Stimulated activated CD8-positive, alpha-beta memory T cell treated with anti-CD3 and anti-CD28 coated beads, Interleukin-15, amount 100 ng/mL, for 4 hours (primary cell): ENCODE results near the gene CLRN2.
"Not testable (repeated sequence)": the region's sequence is repeated elsewhere in the genome, so short reads cannot be mapped to it uniquely, and the experiment has no call there.

Experiments used
- DNase-seq, 2 donors: peaks; one replicate each; pipeline ENCODE4 v3.0.0-alpha.2; 2020; ENCODE audit warnings: low read depth in 2 of 2

The CLRN2 gene

DNA sequence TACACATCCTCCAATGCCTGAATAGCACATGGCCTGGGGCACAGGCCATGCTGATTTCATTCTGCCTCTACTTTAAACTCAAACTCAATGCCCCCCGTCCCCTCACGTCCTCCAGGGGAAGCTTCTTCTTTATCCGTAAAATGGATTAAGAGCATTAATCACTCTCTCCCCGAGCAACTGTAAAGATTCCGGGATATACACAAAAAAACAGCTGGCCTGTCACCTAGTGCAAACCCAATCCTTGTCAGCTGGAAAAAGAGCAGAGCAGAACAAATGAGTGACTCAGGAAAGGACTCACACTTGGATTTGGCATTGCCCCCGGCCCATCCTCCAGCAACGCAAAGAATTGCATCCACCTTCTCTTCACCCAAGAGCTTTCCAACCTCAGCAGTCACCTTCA is 10.9 kb upstream of the CLRN2 start:
- no peak for DNase-seq

GRCh38 chr4:17510582-17510981 is 4.4 kb upstream of the CLRN2 start:
- DNase-seq = no peak

DNA sequence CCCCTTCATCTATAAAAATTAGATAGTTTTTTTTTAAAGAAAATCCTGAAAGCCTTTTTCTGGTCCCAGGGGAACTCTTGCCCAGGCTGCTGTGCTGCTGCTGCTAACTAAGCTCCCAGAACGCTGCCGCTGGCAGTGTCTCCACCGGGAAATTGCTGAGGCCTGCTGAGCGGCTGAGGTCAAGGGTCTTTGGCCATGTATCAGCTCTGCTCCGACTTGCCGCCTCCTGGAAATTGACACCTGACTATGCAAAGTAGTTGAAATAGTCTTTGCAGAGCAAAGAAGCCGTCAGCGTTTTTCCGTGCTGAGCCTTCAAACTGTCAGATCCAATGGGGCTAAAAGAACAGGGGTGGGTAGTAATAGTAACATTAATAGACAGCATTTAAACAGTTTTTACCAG is 3.9 kb upstream of the CLRN2 start:
- DNase-seq = no peak

DNA sequence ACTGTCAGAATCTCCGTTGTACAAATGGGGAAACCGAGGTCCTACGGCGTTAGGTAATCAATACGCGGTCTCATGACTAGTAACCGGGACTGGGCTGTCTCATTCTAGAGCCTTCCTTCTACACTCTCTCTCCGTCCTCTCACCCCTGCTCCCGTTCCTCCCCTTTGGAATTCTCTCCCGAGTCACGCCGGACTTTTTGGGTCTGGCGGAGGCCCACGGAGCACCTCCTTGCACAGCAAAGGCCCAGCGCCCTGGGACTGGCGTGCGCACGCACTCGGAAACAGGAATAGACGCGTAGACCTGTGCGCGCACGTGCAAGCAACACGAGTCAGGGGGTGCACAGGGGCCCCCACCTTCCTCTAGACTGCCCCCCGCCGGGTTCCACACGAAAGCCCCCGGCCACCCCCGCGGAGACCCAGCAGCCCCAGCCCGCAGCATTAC is 3.4 kb upstream of the CLRN2 start:
- DNase-seq = peak in 1 of 2 donors; percentile 23

GRCh38 chr4:17511950-17512795 is 2.8 kb upstream of the CLRN2 start, which contains the start of gene QDPR:
Gene QDPR (minus strand): TSS chr4:17512090. CDS start chr4:17512054, 36 bp downstream.
- peak; percentile 37 to 49 for DNase-seq

DNA sequence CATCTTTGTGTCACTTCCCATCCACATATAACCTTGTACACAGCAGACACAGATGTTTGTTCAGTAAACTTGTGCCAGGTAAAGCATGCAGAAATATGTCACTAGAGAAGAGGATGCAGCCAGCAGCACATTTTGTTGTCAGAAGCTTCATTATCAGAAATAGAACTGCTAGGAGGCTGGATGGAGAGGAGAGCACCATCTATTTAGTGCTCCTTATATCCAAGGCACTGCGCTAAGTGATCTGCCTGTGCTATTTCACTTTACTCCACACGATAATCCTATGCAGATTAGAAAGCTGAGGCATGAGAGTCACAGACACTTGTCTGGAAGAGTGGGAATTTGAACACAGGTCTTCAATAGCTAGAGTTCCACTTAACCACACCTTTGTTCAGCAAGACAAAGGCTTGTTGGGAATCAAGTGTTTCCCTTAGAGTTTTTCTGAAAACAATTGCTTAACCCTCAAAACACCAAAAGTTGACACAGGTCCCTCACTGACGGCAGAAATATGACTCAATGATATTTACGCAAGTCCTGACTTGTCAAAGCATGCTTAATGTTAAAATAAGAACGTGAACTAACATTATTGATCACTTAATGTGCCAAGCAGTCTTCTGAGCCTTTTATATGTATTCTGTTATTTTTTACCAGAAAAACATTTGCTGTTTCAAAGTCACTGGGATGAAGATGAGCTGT is 1.8 kb upstream of the CLRN2 start:
- DNase-seq = no peak

DNA sequence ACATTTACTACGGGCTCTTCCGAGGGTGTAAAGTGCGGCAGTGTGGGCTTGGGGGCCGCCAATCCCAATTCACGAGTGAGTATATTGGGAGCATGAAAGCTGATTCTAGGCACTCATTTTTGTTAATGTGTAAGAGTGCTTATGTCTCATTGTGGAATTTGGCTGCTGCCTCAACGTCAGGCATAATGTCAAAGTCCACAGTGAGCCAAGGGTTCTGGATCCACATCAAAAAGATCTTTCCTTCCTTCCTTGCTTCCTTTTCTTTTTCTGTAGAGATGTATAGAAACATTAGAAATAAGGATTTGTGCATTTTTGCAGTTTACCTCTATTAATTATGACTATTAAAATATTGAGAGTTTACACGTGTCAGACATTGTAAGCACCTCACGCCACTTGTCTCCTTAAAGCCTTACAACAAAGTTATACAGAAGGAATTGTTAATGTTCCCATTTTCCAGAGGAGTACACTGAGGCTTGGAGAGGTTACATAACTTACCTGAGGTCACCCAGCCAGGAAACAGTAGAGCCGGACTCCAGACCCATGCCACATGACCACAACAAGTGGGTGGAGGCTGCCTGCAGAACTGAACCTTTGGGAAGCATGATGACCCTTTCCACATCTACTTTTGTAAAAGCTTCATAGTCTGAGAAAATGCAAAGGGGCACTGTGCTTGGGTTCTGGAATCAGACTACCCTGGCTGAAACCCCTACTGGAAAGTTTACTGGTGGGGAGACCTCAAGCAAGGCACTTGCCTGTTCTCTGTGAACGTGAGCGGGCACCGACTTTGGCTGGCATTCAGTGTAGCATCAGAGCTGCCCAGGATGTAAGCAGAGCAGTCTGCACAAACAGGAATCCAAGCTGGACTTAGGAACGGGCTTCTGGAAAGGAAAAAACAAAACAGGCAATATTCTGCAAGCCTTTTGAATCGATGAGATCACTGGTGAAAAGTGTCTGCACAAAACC is 761 bp downstream of the CLRN2 start:
- DNase-seq = no peak

- no peak for DNase-seq
Observed at GRCh38 chr4:17516980-17517379, 2.0 kb downstream of the CLRN2 start.

- DNase-seq = no peak
Observed at GRCh38 chr4:17517664-17518063, 2.7 kb downstream of the CLRN2 start.

GRCh38 chr4:17521595-17521994 is 6.6 kb downstream of the CLRN2 start:
- no peak for DNase-seq

GRCh38 chr4:17523662-17524061 is 8.7 kb downstream of the CLRN2 start:
- DNase-seq = no peak

DNA sequence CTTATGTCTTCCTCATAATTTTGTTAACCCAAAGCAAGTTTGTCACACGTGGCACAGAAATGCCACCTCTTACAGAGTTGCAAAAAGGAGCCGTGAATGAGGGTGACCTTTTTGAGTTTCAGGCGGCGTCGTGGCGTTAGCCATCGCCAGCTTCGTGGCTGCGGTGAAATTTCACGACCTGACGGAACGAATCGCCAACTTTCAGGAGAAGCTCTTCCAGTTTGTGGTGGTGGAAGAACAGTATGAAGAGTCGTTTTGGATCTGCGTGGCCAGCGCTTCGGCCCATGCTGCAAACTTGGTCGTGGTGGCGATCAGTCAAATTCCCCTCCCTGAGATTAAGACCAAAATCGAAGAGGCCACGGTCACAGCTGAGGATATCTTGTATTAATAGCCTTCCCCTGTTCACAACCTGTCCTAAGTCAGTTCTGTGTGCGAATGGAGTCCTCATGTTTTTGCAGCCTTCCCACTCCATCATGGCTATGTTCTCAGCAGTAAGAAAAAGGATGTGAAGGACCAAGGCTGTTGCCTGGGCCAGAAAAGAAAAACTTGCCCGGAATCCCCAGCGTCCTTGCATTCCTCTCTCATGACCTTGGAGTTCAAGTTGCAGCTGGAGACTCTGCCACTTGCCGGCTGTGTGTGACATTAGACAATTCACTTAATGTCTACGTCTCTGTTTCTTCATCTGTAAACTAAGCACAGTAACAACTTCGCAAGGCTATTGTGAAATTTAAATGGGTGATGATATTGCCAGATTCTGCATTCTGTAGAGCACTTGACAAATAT is 11.9 kb downstream of the CLRN2 start:
- DNase-seq = no peak

GRCh38 chr4:17528551-17529165 is 13.7 kb downstream of the CLRN2 start:
- no peak for DNase-seq

- DNase-seq = no peak
Observed at GRCh38 chr4:17531538-17532285, 16.7 kb downstream of the CLRN2 start.

DNA sequence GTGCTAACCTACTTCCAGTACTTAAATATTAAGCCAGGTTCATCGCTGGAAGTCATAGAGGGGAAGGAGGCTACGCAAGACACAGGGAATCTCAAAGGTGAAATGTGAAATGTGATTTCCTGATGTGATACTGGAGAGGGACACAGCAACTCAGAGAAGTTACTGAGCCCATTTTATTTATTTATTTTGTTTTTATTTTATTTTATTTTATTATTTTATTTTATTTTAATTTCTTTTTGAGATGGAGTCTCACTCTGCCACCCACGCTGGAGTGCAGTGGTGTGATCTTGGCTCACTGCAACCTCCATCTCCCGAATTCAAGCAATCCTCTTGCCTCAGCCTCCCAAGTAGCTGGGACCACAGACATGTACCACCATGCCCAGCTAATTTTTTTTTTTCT is 19.7 kb downstream of the CLRN2 start:
- no peak for DNase-seq

GRCh38 chr4:17535242-17535641 is 20.3 kb downstream of the CLRN2 start:
- DNase-seq = no peak

GRCh38 chr4:17535906-17536305 is 20.9 kb downstream of the CLRN2 start:
- no peak for DNase-seq

- not testable (repeated sequence) for DNase-seq
Observed at GRCh38 chr4:17537060-17537459, 22.1 kb downstream of the CLRN2 start.

GRCh38 chr4:17544205-17544604 is 29.2 kb downstream of the CLRN2 start:
- no peak for DNase-seq

- no peak for DNase-seq
Observed at GRCh38 chr4:17544831-17545234, 29.9 kb downstream of the CLRN2 start.
